Measurements from ENCODE around the gene SLC15A3.

SLC15A3 gene

GRCh38 chr11:60926500-60926899 is 25.5 kb downstream of the SLC15A3 start:
- TF ChIP-seq CTCF (conservative IDR thresholded peaks at IDR 0.05; ENCODE audit: low read depth, low read length) = no peak
- no peak for DNase-seq (ENCODE audit: low read depth)
- no peak overlapping the region for H3K4me3 ChIP-seq (ENCODE audit: low read depth, low read length)

- no peak overlapping the region for H3K4me3 ChIP-seq (ENCODE audit: low read depth, low read length)
- TF ChIP-seq CTCF (conservative IDR thresholded peaks at IDR 0.05; ENCODE audit: low read depth, low read length) = no peak
- peak; percentile 35 for DNase-seq (ENCODE audit: low read depth)
Measured at GRCh38 chr11:60925868-60926267, 26.1 kb downstream of the SLC15A3 start.

- no peak for TF ChIP-seq CTCF (conservative IDR thresholded peaks at IDR 0.05; ENCODE audit: low read depth, low read length)
- DNase-seq (ENCODE audit: low read depth) = no peak
- H3K4me3 ChIP-seq (ENCODE audit: low read depth, low read length) = peak overlapping the region; percentile 66
Measured at GRCh38 chr11:60924906-60925853, 26.8 kb downstream of the SLC15A3 start.

- peak; percentile 56 for DNase-seq (ENCODE audit: low read depth)
- no peak for TF ChIP-seq CTCF (conservative IDR thresholded peaks at IDR 0.05; ENCODE audit: low read depth, low read length)
Measured at GRCh38 chr11:60924110-60924905, 27.7 kb downstream of the SLC15A3 start, which contains the start of gene TMEM132A. Gene TMEM132A, plus strand, starts transcription at chr11:60924460. Its CDS starts 174 bp downstream, at chr11:60924634.

GRCh38 chr11:60923800-60924109 is 28.2 kb downstream of the SLC15A3 start:
- no peak overlapping the region for H3K4me3 ChIP-seq (ENCODE audit: low read depth, low read length)
- TF ChIP-seq CTCF (conservative IDR thresholded peaks at IDR 0.05; ENCODE audit: low read depth, low read length) = no peak
- no peak for DNase-seq (ENCODE audit: low read depth)

More at GRCh38 chr11:60924110-60924905, 27.7 kb downstream of the SLC15A3 start, which contains the start of gene TMEM132A:
- peak within 1 kb of the TSS; percentile 66 for H3K4me3 ChIP-seq (ENCODE audit: low read depth, low read length)

GRCh38 chr11:60923326-60923725 is 28.6 kb downstream of the SLC15A3 start:
- H3K4me3 ChIP-seq (ENCODE audit: low read depth, low read length) = no peak overlapping the region
- no peak for TF ChIP-seq CTCF (conservative IDR thresholded peaks at IDR 0.05; ENCODE audit: low read depth, low read length)
- no peak for DNase-seq (ENCODE audit: low read depth)
